Peyer's patch (tissue), 4 donors: Measurements from ENCODE around the gene RFX8.

Experiments used
- CTCF ChIP-seq, 6 experiments: fragments of 450-650 bp in 4 of 6; fragments of 200-600 bp in 2 of 6; sonication (generic) in 1 of 6; IDR thresholded peaks; one replicate each; pipeline ENCODE4 v1.5.1; 2017 to 2019; ENCODE audit warnings: antibody characterized with exemption in 6 of 6, mild to moderate bottlenecking in 3 of 6, moderate library complexity in 1 of 6
- POLR2A ChIP-seq, 2 donors: fragments of 450-650 bp; IDR thresholded peaks; one replicate each; pipeline ENCODE4 v1.5.1; 2017; ENCODE audit warnings: antibody characterized with exemption in 2 of 2, mild to moderate bottlenecking in 2 of 2, moderate library complexity in 2 of 2

GRCh38 chr2:101473591-101473910 lies 1.4 kb downstream of the RFX8 start:
- no peak for TF ChIP-seq POLR2A (IDR thresholded peaks at IDR 0.05)
- TF ChIP-seq CTCF (IDR thresholded peaks at IDR 0.05), result no peak
